GM19395 (cell line): ENCODE measurements around the gene DPM2.

Experiments
- ATAC-seq: cut with Tn5 transposase; IDR thresholded peaks from one replicate; pipeline ENCODE4 v1.9.1; 2021; ENCODE audit warnings: mild to moderate bottlenecking, moderate library complexity; ENCODE audit not compliant: unreplicated experiment

Gene DPM2

DNA sequence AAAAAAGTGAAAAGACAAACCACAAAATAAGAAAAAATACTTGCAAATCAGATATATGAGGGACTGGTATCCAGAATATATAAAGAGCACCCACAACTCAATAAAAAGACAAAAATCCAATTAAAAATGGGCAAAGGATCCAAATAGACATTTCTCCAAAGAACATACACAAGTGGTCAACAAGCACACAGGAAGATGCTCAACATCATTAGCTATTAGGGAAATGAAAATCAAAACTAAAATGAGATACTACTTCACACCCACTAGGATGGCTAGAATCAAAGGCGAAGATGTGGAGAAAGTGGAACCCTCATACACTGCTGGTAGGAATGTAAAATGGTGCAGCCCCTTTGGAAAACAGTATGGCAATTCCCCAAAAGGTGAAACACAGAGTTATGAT, 21.1 kb upstream of the DPM2 start:
- ATAC-seq = no peak

DNA sequence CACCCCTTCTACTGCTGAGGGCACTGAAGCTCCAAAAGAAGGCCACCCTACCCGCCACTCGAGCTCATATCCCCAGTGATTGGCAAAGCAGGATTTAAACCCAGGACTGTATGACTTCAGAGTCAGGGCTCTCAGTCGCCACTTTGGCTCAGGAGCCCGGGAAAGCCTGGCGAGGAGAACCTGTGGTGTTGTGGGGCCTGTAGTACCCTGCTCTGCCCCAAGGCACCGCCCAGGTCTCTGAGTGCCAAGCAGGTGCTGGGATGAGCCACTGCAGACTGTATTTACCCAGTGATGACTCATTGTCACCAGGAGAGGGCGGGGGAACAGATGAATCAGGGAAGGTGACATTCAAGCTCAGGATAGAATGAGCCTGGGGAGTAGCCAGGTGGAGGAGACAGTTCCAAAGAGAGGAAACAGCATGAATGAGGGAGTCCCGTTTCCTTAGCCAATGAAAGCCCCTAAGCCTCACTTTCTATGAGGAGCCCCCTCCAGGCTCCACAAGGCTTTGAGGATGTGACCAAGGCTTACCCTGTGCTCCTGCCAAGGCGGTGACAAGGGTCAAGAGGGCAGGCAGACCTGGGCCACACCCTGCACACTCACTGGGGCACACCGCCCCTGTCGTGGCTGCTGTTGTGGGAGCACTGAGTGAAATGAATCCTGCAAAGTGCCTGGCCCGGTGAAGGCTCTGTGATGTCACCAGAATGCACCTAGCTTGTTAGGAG, 17.8 kb upstream of the DPM2 start:
- peak; percentile 52 for ATAC-seq

GRCh38 chr9:127954831-127955293, 17.2 kb upstream of the DPM2 start:
- ATAC-seq = no peak

- ATAC-seq = no peak
Observed at GRCh38 chr9:127953768-127954505, 16.3 kb upstream of the DPM2 start.

DNA sequence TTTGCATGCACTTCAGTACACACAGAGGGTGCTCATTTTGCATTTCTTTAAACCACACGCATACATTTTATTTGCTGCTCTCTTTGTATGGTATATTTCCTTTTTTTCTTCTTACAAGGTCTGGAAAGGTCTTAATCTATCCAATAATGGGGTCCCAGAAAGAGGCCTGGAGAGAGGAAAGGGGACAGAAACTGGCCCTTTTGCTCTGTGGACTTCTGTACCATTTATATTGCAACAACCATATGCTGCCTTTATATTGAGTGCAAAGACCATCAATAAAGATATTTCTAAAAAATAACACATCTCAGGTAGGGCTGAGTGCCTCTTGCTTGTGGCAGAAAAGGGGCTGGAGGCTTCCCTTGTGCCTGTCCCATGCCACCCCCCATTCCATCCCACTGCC, 15.5 kb upstream of the DPM2 start:
- no peak for ATAC-seq

GRCh38 chr9:127950513-127951289, 13.0 kb upstream of the DPM2 start:
- no peak for ATAC-seq

GRCh38 chr9:127949827-127950512, 12.3 kb upstream of the DPM2 start:
- ATAC-seq = no peak

GRCh38 chr9:127947841-127948710, 10.4 kb upstream of the DPM2 start:
- ATAC-seq = no peak

GRCh38 chr9:127946728-127947127, 9.1 kb upstream of the DPM2 start:
- ATAC-seq = no peak

DNA sequence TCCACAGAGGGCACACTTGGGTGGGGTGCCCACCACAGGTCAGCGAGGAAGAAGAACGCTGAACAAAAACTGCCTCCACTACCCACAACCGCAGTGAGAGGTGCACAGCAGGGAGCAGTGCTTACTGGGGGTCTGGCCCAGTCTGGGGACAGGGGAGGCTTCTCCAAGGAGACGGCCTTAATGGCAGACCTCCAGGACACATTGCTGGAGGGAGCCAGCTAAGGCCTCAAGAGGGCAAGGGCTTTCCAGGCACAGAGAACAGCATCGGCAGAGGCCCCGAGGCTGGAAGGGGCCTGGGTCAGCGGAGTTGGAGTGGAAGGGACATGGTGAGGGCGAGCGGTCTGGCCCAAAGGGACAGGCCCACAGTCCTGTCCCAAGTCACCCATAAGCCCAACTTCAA, 8.3 kb upstream of the DPM2 start:
- no peak for ATAC-seq

GRCh38 chr9:127945338-127945737, 7.7 kb upstream of the DPM2 start:
- no peak for ATAC-seq

- ATAC-seq = no peak
Observed at GRCh38 chr9:127944586-127945218, 7.0 kb upstream of the DPM2 start.

- no peak for ATAC-seq
Observed at GRCh38 chr9:127943731-127944144, 6.1 kb upstream of the DPM2 start.

GRCh38 chr9:127943011-127943662, 5.5 kb upstream of the DPM2 start:
- ATAC-seq = no peak

DNA sequence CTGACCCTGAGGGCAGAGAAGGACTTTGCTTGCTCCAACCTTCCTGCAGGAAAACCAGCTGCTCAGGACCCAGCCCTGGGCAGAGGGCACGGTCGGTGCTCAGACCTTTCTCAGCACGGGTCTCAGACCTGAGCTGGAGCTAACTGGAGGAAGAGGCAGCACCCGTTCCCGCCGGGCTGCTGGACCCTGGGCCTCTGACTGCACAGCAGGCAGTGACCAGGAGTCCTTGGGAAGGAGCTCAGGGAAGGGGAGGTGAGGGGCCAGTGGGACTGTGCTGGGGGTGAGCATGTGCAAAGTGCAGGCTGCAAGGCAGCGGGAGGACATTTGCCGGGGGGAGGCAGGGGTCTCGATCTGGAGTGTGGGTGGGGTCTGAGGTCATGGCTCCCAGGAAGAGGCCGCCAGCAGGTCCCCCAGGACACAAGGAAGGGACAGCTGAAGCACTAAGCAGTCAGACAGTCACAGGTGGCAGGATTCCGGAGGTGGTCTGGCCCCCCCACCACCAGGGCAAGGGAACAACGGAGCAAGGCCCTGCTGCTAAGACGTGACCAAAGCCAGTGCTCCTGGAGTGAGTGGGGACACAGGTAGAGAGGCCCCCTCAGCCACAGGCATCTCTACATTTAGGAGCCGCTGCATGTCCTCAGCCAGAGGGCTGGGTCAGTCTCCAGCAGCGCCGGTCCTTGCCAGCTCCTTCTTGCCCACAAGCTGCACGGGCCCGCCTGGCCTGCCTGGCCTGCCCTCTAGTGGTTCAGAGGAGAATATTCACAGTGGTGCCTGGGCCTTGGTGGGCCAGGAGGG, 4.8 kb upstream of the DPM2 start:
- ATAC-seq = no peak

DNA sequence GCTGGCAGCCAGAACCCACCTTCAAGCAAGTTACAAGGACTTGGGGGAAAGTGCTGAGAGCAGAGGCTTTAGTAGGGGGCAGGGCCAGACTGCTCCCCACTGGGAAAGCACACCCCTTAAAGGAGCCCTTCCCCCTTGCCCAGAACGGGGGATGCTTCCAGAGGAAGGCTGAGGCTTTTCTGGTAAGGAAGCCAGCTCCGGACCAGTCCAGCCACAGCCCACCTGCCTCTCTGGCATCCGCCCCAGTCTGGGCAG, 4.2 kb upstream of the DPM2 start:
- no peak for ATAC-seq

DNA sequence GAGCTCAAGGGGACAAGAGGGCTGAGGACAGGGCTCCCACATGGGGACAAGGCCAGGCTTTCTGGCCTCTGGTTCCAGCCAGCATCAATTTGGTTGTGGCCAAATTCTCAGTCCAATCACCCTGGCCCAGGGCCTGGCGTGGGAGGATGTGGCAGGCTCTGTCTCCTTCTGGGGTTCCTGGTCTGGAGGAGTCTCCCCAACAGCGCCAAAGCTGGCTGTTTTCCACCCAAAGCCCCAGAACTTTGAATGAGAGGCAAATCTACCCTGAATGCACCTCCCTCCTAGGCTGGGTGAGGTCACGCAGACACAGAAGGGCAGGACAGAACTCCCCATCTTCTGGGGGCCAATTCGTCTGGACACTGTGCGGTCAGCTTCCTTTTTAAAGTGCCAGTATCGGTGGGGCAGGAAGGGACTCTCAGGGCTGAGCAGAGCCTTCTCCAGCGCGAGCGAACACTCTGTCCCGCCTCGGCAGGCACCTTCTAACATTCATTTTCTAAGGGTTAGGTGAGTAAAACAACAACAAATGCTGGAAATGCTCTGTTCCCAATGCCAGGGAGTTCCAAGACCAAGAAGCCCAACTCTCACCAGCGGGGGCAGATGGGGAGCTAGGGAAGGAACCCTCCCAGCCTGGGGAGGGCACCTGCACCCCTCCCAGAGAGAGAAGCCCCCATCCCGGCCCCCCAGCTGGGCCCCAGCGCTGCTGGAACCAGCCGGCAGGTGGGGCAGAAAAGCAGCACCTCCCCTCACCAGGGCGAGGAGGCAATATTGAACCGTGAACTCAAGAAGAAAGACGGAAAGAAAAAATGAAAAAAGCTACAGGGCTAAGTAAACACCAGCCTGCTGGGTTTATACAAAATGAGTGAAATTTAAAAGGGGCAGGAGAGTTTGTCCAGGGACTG, 3.7 kb upstream of the DPM2 start:
- ATAC-seq = no peak

GRCh38 chr9:127940593-127940992, 2.9 kb upstream of the DPM2 start:
- no peak for ATAC-seq
